MM.1S (cell line): ENCODE data around the gene VPS8.

ENCODE experiments used
- CTCF ChIP-seq: fragments of 300-600 bp; sonication (generic); IDR thresholded peaks from 2 replicates; pipeline ENCODE4 v1.5.1; 2016; ENCODE audit warnings: antibody characterized with exemption, low read length, mixed read lengths
- EZH2 ChIP-seq: fragments of 300-600 bp; sonication (generic); optimal IDR thresholded peaks from 2 replicates; pipeline ENCODE3; 2017; ENCODE audit warnings: low read depth, mild to moderate bottlenecking, antibody characterized with exemption, low read length, mixed read lengths

GRCh38 chr3:184885112-184885511 lies 73.1 kb downstream of the VPS8 start:
- TF ChIP-seq EZH2 (no peak), CTCF (no peak)
